ENCODE results near the gene TMOD4.

Gene TMOD4

GRCh38 chr1:151142411-151143056 lies 33.2 kb downstream of the TMOD4 start:
- no peak for DNase-seq (ENCODE audit: low spot score)

DNA sequence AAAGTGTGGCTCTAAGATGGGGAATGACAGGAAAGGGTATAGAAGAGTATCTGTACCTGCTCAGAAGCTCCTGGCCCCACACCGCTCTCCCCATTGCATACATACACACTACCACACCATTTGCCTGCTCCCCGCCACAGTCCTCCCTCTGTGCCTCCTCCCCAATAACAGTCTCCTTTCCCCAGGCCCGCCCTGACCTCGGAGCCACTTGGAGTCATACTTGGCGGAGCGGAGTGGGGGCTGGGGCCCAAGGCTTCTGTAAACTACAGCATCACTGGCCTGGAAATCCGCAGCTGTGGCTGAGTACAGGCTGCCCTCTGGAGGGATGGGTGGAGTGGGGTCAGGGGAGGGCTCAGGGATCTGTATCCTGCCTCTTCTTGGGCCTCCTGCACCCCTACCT lies 38.0 kb downstream of the TMOD4 start:
- no peak for DNase-seq (ENCODE audit: low spot score)

GRCh38 chr1:151135433-151136385 lies 40.1 kb downstream of the TMOD4 start:
- peak; percentile 10 for DNase-seq (ENCODE audit: low spot score)

DNA sequence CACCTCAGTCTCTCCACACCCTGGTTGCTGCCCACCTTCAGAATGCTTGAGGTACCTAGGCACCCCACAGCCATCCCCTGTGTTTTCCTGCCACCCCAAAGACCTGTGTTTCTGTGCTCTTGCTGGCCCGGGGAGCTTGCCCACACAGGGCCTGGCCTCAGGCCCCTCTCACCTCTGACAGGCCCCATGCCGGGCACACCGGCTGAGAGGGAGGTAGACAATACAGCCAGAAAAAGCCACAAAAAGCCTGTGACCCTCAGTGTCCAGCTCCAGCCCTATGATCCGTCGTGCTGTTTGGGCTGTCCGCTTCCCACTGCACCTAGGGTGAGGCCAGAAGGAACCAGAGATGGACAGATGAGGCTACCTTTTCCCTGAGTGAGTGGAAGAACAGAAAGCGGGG lies 40.8 kb downstream of the TMOD4 start:
- DNase-seq (ENCODE audit: low spot score): no peak

DNA sequence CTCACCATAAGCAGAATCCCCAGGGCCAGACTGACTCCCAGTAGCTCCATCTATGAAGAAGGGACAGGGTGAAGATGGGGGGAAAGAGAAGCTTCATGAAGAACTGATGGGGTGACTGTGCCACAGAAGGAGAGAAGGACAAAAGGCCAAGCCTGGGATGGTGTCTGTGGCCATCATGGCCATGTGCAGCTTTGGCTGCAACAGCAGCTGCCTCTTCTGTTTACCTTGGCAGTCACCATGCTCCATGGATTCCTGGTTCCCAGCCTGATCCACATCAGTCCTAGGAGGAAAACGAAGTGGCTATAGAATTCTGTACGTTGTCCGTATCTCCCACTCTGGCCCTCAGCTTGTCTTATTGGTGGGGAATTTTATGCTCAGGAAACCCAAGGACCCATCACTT lies 41.4 kb downstream of the TMOD4 start:
- DNase-seq (ENCODE audit: low spot score): no peak

DNA sequence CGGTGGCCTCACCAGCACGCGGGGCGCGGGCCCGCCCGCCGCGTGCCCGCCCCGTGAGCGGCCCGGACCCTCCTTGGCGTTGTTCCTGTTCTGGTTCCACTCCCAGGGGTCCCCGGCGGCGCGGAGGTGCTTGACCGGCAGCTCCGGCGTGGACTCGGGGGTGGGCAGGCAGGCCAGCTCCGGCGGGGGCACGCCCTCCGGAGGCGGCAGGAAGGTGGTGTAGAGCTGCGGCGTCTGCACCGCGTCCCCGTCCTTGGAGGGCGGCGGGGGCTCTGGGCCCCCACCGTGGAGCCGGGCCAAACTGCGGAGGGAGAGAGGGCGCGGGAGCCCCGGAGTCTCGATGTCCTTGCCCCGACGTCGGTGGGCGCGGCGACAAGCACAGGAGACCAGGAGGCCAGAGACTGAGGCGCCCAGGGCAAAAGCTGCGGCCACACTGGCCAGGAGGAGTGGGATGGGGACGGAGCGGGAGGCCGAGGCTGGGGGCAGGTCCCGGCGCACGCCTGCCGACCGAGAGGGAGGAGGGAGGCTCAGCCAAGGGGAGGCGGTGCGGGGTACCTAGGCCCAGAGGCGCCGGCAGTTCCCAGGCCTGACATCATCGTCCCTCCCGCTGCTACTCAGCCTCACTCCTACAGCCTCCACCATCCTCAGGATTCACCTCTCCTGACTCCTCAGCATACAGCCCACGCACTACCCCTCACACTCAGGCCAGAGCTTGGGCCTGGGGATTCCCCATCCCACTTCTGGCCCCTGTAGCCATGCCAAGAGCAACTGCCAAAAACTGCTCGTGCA lies 42.6 kb downstream of the TMOD4 start:
- DNase-seq (ENCODE audit: low spot score): no peak

- DNase-seq (ENCODE audit: low spot score): no peak
Observed at GRCh38 chr1:151132335-151133017, 43.3 kb downstream of the TMOD4 start.

DNA sequence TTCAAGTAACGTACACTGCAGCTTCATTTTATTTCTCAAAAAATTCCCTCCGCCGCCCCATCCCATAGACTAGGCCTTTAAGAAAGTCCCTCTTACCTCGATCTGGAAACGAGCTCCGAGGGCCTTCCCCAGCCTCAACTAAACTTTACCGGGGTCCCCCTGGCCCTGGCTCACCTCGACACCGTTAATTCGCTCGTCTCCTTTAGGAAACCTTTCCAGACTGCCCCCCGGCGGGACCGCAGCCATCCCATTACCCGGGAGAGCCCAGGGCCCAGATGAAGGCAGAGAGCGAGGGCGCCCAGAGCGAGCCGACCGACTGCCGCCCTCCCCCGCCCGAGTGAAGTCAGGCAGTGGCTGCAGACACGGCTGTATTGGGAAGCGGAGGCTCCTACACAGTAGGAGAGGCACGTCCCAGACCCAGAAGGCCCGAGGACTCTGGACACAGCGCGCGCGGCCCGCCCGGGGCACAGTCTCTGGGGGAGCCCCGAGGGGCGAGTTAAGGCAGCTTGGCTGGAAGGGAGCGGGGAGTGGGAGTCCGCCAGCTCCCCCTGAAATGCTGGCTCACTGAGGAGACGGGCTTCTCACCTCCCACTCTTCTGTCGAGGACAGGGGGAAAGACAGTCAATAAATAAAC lies 44.0 kb downstream of the TMOD4 start:
- no peak for DNase-seq (ENCODE audit: low spot score)

DNA sequence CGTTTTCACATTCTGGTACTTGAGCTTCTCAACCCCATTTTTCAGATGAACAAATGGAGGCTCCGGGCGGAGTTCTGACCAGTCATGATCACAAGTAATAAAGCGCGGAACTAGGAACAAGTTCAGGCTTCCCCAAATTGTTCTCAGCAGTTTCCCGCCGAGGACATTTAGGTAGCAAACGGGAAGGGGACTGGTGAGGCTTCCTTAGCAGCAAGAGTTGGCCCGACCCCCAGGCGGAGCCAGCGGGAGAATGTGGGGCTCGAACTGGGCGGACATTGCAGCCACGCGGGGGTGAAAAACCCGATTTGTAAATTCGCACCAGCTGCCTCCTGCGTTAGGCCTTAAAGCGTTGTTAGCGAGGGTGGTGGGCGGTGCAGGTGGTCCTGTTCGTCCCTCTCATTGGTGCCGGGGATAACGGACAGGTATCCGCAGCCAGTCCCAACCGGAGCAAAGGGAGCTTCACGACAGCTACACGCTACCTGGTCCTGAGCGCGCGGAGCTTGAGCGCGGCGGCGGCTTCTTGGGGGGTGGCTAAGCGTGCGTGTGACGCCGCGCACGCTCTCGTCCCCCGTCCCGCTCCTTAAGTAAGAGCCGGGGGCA lies 44.7 kb downstream of the TMOD4 start:
- DNase-seq (ENCODE audit: low spot score): no peak

GRCh38 chr1:151128800-151129199 lies 47.0 kb downstream of the TMOD4 start:
- no peak for DNase-seq (ENCODE audit: low spot score)

- no peak for DNase-seq (ENCODE audit: low spot score)
Observed at GRCh38 chr1:151124763-151125403, 50.9 kb downstream of the TMOD4 start.

All from NAMALWA (cell line).